IMR-90 (cell line): ENCODE data around the gene ARHGEF4. TPM values are rescaled to one million over a fixed set of nuclear protein-coding genes. Genes with fewer than 3 reads are reported as not detected.

ENCODE experiments used
- ATAC-seq: fragments of 200-7000 bp; cut with Tn5 transposase; 2 replicates; pipeline ENCODE4 v1.9.1; 2020; ENCODE audit warnings: low read depth, mild to moderate bottlenecking, moderate library complexity
- BruUV-seq: library from RNA; stranded (reverse); fragments of 400-500 nt; replicated peaks from 2 replicates; lab custom pipeline; 2021; lab: Mats Ljungman, UMichigan
- CTCF ChIA-PET: fragments of 300-600 bp; formaldehyde crosslinking; extraction: SDS; loops from one replicate; lab custom pipeline; 2021; ENCODE audit warnings: antibody characterized with exemption; lab: Yijun Ruan, JAX
- POLR2A ChIA-PET: fragments of 300-600 bp; sonication (Branson Sonifier 250); formaldehyde crosslinking; loops from one replicate; lab custom pipeline; 2022; ENCODE audit warnings: antibody characterized with exemption; ENCODE audit not compliant: unreplicated experiment; lab: Charles Lee
- DNase-seq: peaks from one replicate; pipeline ENCODE4 v3.0.0; 2013
- H2AFZ ChIP-seq: replicated peaks from 2 replicates; pipeline ENCODE3; 2013; ENCODE audit warnings: low read length, mild to moderate bottlenecking; ENCODE audit not compliant: poor library complexity
- H2AK5ac ChIP-seq: 2 replicates; pipeline ENCODE4 v1.6.1; 2013; ENCODE audit warnings: low read depth, low read length, inconsistent platforms
- H2AK9ac ChIP-seq: replicated peaks from 2 replicates; pipeline ENCODE3; 2013; ENCODE audit warnings: mild to moderate bottlenecking, low read depth, low read length, moderate library complexity; ENCODE audit not compliant: poor library complexity
- H2BK120ac ChIP-seq: 2 replicates; pipeline ENCODE4 v1.6.1; 2013; ENCODE audit warnings: low read depth, low read length, inconsistent platforms
- H2BK15ac ChIP-seq: 3 replicates; pipeline ENCODE4 v1.6.1; 2013; ENCODE audit warnings: low read depth, low read length, inconsistent platforms
- H2BK20ac ChIP-seq: 2 replicates; pipeline ENCODE4 v1.6.1; 2013; ENCODE audit warnings: low read depth, mild to moderate bottlenecking, inconsistent platforms, low read length, moderate library complexity
- H2BK5ac ChIP-seq: 2 replicates; pipeline ENCODE4 v1.6.1; 2013; ENCODE audit warnings: mild to moderate bottlenecking, low read depth, low read length, inconsistent platforms; ENCODE audit not compliant: poor library complexity, severe bottlenecking
- H3K14ac ChIP-seq: replicated peaks from 2 replicates; pipeline ENCODE4 v1.6.1; 2013; ENCODE audit warnings: low read depth, low read length, inconsistent platforms
- H3K18ac ChIP-seq: 2 replicates; pipeline ENCODE4 v1.6.1; 2013; ENCODE audit warnings: low read depth, low read length, control low read depth
- H3K23ac ChIP-seq: 2 replicates; pipeline ENCODE4 v1.6.1; 2013; ENCODE audit warnings: low read depth, low read length, inconsistent platforms
- H3K27ac ChIP-seq: 2 replicates; pipeline ENCODE4 v1.5.1; 2013; ENCODE audit warnings: mild to moderate bottlenecking, control low read depth, low read length; ENCODE audit not compliant: insufficient read depth
- H3K27me3 ChIP-seq: 2 replicates; pipeline ENCODE4 v1.6.1; 2013; ENCODE audit warnings: low read length; ENCODE audit not compliant: control insufficient read depth, insufficient read depth
- H3K36me3 ChIP-seq: 2 replicates; pipeline ENCODE4 v1.6.1; 2013; ENCODE audit warnings: low read length, mixed read lengths; ENCODE audit not compliant: control insufficient read depth, insufficient read depth
- H3K4ac ChIP-seq: 2 replicates; pipeline ENCODE4 v1.6.1; 2013; ENCODE audit warnings: low read depth, low read length, inconsistent platforms
- H3K4me1 ChIP-seq: 2 replicates; pipeline ENCODE4 v1.6.1; 2013; ENCODE audit warnings: low read length, mixed read lengths; ENCODE audit not compliant: control insufficient read depth, insufficient read depth
- H3K4me2 ChIP-seq: 2 replicates; pipeline ENCODE4 v1.6.1; 2013; ENCODE audit warnings: low read depth, mild to moderate bottlenecking, control low read depth, low read length, moderate library complexity
- H3K4me3 ChIP-seq: 2 replicates; pipeline ENCODE4 v1.5.1; 2013; ENCODE audit warnings: low read depth, mild to moderate bottlenecking, control low read depth, low read length, moderate library complexity; ENCODE audit not compliant: insufficient read depth
- H3K56ac ChIP-seq: 2 replicates; pipeline ENCODE4 v1.6.1; 2013; ENCODE audit warnings: low read length, inconsistent platforms; ENCODE audit not compliant: insufficient read depth; ENCODE audit errors: extremely low read depth
- H3K79me1 ChIP-seq, 2 experiments: 2 replicates each; pipeline ENCODE4 v1.6.1; 2013; ENCODE audit warnings: low read length in 2 of 2, inconsistent platforms in 1 of 2, low read depth in 1 of 2
- H3K9ac ChIP-seq: 2 replicates; pipeline ENCODE4 v1.6.1; 2013; ENCODE audit warnings: low read depth, low read length, control low read depth
- H3K9me1 ChIP-seq: 2 replicates; pipeline ENCODE4 v1.6.1; 2013; ENCODE audit warnings: low read length, inconsistent platforms; ENCODE audit not compliant: insufficient read depth
- H3K9me3 ChIP-seq: 2 replicates; pipeline ENCODE4 v1.6.1; 2013; ENCODE audit warnings: low read length; ENCODE audit not compliant: control insufficient read depth, insufficient read depth
- H4K20me1 ChIP-seq: 2 replicates; pipeline ENCODE4 v1.6.1; 2013; ENCODE audit warnings: low read length, inconsistent platforms; ENCODE audit not compliant: insufficient read depth
- H4K5ac ChIP-seq: 2 replicates; pipeline ENCODE4 v1.6.1; 2013; ENCODE audit warnings: mild to moderate bottlenecking, low read depth, low read length, control low read depth
- H4K8ac ChIP-seq, 2 experiments: 2 replicates each; pipeline ENCODE4 v1.6.1; 2013; ENCODE audit warnings: low read depth in 2 of 2, low read length in 2 of 2, control low read depth in 1 of 2, inconsistent platforms in 1 of 2
- H4K91ac ChIP-seq: 2 replicates; pipeline ENCODE4 v1.6.1; 2013; ENCODE audit warnings: low read depth, low read length, inconsistent platforms; ENCODE audit not compliant: insufficient read depth
- CTCF ChIP-seq: conservative IDR thresholded peaks from 2 replicates; pipeline ENCODE4 v1.5.1; 2012; ENCODE audit warnings: mild to moderate bottlenecking, low read depth, low read length, improper control_type of control experiment
- MAZ ChIP-seq: IDR thresholded peaks from 2 replicates; pipeline ENCODE4 v1.6.1; 2012; ENCODE audit warnings: low read depth, mild to moderate bottlenecking, low read length, improper control_type of control experiment, moderate library complexity, borderline replicate concordance
- MXI1 ChIP-seq: IDR thresholded peaks from 2 replicates; pipeline ENCODE4 v1.6.1; 2012; ENCODE audit warnings: low read depth, mild to moderate bottlenecking, low read length, moderate library complexity, borderline replicate concordance
- SMC3 ChIP-seq: fragments of 150-350 bp; IDR thresholded peaks from 2 replicates; pipeline ENCODE4 v1.6.1; 2016; ENCODE audit warnings: low read depth, mild to moderate bottlenecking, antibody characterized with exemption, low read length, moderate library complexity
- WGBS, 2 experiments: methylation state at CpG; one replicate each; pipeline versions ENCODE4 v1.1.5 to v1.1.7; 2013; ENCODE audit warnings: missing lambda C conversion rate in 2 of 2; ENCODE audit not compliant: insufficient read length in 1 of 2; ENCODE audit errors: extremely low coverage in 2 of 2; 5-methylcytosine and 5-hydroxymethylcytosine counted together
- dilution Hi-C: fragments of 300-500 bp; cut with HindIII; formaldehyde crosslinking; loops from one replicate; pipeline ENCODE4 v1.14.3; 2018; ENCODE audit warnings: low sequenced_read_pairs; ENCODE audit not compliant: unreplicated experiment
- in situ Hi-C: fragments of 300-500 bp; cut with MboI; formaldehyde crosslinking; loops from 3 replicates; pipeline ENCODE4 v1.14.3; 2019; ENCODE audit warnings: low sequenced_read_pairs, inconsistent platforms, mixed read lengths
- intact Hi-C: fragments of 100-400 bp; cut with micrococcal nuclease; formaldehyde crosslinking; loops from 2 replicates; pipeline ENCODE4 v1.10.0; 2022
- polyA plus RNA-seq, 3 experiments: library from polyadenylated mRNA; depleted of rRNA; stranded (reverse); fragments of >200 nt; gene quantifications; 2 replicates each; pipeline ENCODE4 v1.2.3, GENCODE V29; 2012; ENCODE audit warnings: low replicate concordance in 1 of 3
- total RNA-seq: library from RNA; depleted of rRNA; stranded (reverse); fragments of >200 nt; gene quantifications from 2 replicates; pipeline ENCODE4 v1.2.3, GENCODE V29; 2012

The ARHGEF4 gene
- total and polyA plus RNA-seq, 2 of the 4 experiments (the other 2 are of a cell fraction), result 2.7 to 5.0 TPM

GRCh38 chr2:130822766-130823165, 13.9 kb upstream of the ARHGEF4 start:
- Histone ChIP-seq H3K4me1 (peaks cover 3% of the 10 kb centered on the region; the same call in 1 of the 2 replicates), H3K9ac (no peak overlapping the region), H4K91ac (no peak overlapping the region), H2BK120ac (no peak overlapping the region), H3K27ac (no peak overlapping the region), H3K4me2 (no peak overlapping the region), H3K9me1 (no peaks in the 10 kb centered on the region), H3K18ac (no peak overlapping the region), H3K9me3 (no peaks in the 10 kb centered on the region), H2BK20ac (no peak overlapping the region), H3K56ac (no peak overlapping the region), H2AFZ (no peak overlapping the region), H2BK15ac (no peak overlapping the region), H3K23ac (no peak overlapping the region), H4K8ac (no peak overlapping the region), H4K5ac (no peak overlapping the region), H3K27me3 (no peaks in the 10 kb centered on the region; the same call in 1 of the 2 replicates), H2AK5ac (no peak overlapping the region), H4K20me1 (no peaks in the 10 kb centered on the region; the same call in 1 of the 2 replicates), H3K79me1 (no peaks in the 10 kb centered on the region), H3K4ac (no peak overlapping the region), H2BK5ac (no peak overlapping the region), H3K14ac (no peak overlapping the region), H3K36me3 (no peaks in the 10 kb centered on the region), H3K4me3 (no peak overlapping the region), H2AK9ac (no peak overlapping the region)
- TF ChIP-seq MAZ (no peak), MXI1 (no peak), CTCF (no peak), SMC3 (no peak)
- in situ Hi-C loops (no loop called here), intact Hi-C loops (no loop called here), dilution Hi-C loops (no loop called here)
- ChIA-PET POLR2A (no interaction called here), CTCF (no interaction called here)
- WGBS, 2 experiments, result 77% methylated on average over 5 of the region's 10 CpGs; no CpG with 5 or more reads in 1 of the 2 experiments
- no peak for DNase-seq
- ATAC-seq, result no peak
- BruUV-seq, result no TSS peak
